ENCODE measurements around the gene PPP4R1. TPM values are rescaled to one million over a fixed set of nuclear protein-coding genes. Genes with fewer than 3 reads are reported as not detected.

The PPP4R1 gene
- total RNA-seq, 1 donor from 2014 or later: 173 TPM

- Mint-ChIP-seq H3K27me3 (ENCODE audit: unreplicated experiment) (no peaks in the 10 kb centered on the region), H3K4me3 (ENCODE audit: unreplicated experiment) (no peak overlapping the region), H3K9me3 (ENCODE audit: unreplicated experiment) (no peaks in the 10 kb centered on the region), H3K4me1 (ENCODE audit: unreplicated experiment) (no peaks in the 10 kb centered on the region), H3K27ac (ENCODE audit: unreplicated experiment) (no peak overlapping the region), H3K36me3 (ENCODE audit: low read depth, unreplicated experiment) (peaks cover 43% of the 10 kb centered on the region)
- no peak for TF ChIP-seq CTCF (IDR thresholded peaks at IDR 0.05; ENCODE audit: unreplicated experiment)
- no peak for DNase-seq (ENCODE audit: low spot score)
Observed at GRCh38 chr18:9530226-9531009, 83.9 kb downstream of the PPP4R1 start.

GRCh38 chr18:9526458-9526857, 87.9 kb downstream of the PPP4R1 start:
- H3K4me3 Mint-ChIP-seq (ENCODE audit: unreplicated experiment): no peak overlapping the region
- H3K4me1 Mint-ChIP-seq (ENCODE audit: unreplicated experiment): no peaks in the 10 kb centered on the region
- no peaks in the 10 kb centered on the region for H3K27me3 Mint-ChIP-seq (ENCODE audit: unreplicated experiment)
- no peaks in the 10 kb centered on the region for H3K9me3 Mint-ChIP-seq (ENCODE audit: unreplicated experiment)
- no peak overlapping the region for H3K27ac Mint-ChIP-seq (ENCODE audit: unreplicated experiment)
- H3K36me3 Mint-ChIP-seq (ENCODE audit: low read depth, unreplicated experiment): peaks cover 38% of the 10 kb centered on the region
- no peak for DNase-seq (ENCODE audit: low spot score)
- no peak for TF ChIP-seq CTCF (IDR thresholded peaks at IDR 0.05; ENCODE audit: unreplicated experiment)

- Mint-ChIP-seq H3K36me3 (ENCODE audit: low read depth, unreplicated experiment) (peaks cover 30% of the 10 kb centered on the region), H3K9me3 (ENCODE audit: unreplicated experiment) (no peaks in the 10 kb centered on the region)
Observed at GRCh38 chr18:9522952-9523351, 91.4 kb downstream of the PPP4R1 start.

GRCh38 chr18:9521770-9522169, 92.6 kb downstream of the PPP4R1 start:
- Mint-ChIP-seq H3K27ac (ENCODE audit: unreplicated experiment) (no peak overlapping the region), H3K4me3 (ENCODE audit: unreplicated experiment) (no peak overlapping the region), H3K9me3 (ENCODE audit: unreplicated experiment) (no peaks in the 10 kb centered on the region), H3K4me1 (ENCODE audit: unreplicated experiment) (no peaks in the 10 kb centered on the region), H3K27me3 (ENCODE audit: unreplicated experiment) (no peaks in the 10 kb centered on the region), H3K36me3 (ENCODE audit: low read depth, unreplicated experiment) (peaks cover 18% of the 10 kb centered on the region)
- no peak for DNase-seq (ENCODE audit: low spot score)
- TF ChIP-seq CTCF (IDR thresholded peaks at IDR 0.05; ENCODE audit: unreplicated experiment): no peak

More at GRCh38 chr18:9522952-9523351, 91.4 kb downstream of the PPP4R1 start:
- no peak for DNase-seq (ENCODE audit: low spot score)
- Mint-ChIP-seq H3K4me3 (ENCODE audit: unreplicated experiment) (no peak overlapping the region), H3K27ac (ENCODE audit: unreplicated experiment) (no peak overlapping the region), H3K27me3 (ENCODE audit: unreplicated experiment) (no peaks in the 10 kb centered on the region), H3K4me1 (ENCODE audit: unreplicated experiment) (no peaks in the 10 kb centered on the region)
- TF ChIP-seq CTCF (IDR thresholded peaks at IDR 0.05; ENCODE audit: unreplicated experiment): no peak

GRCh38 chr18:9520666-9521065, 93.7 kb downstream of the PPP4R1 start:
- no peak overlapping the region for H3K27ac Mint-ChIP-seq (ENCODE audit: unreplicated experiment)
- H3K9me3 Mint-ChIP-seq (ENCODE audit: unreplicated experiment): no peaks in the 10 kb centered on the region
- no peak for DNase-seq (ENCODE audit: low spot score)
- no peak overlapping the region for H3K4me3 Mint-ChIP-seq (ENCODE audit: unreplicated experiment)
- peaks cover 9% of the 10 kb centered on the region for H3K36me3 Mint-ChIP-seq (ENCODE audit: low read depth, unreplicated experiment)
- H3K4me1 Mint-ChIP-seq (ENCODE audit: unreplicated experiment): no peaks in the 10 kb centered on the region
- no peak for TF ChIP-seq CTCF (IDR thresholded peaks at IDR 0.05; ENCODE audit: unreplicated experiment)
- H3K27me3 Mint-ChIP-seq (ENCODE audit: unreplicated experiment): no peaks in the 10 kb centered on the region
